Uterus (tissue), 4 donors: ENCODE data around the gene ASF1B. TPM values are rescaled to one million over a fixed set of nuclear protein-coding genes. Genes with fewer than 3 reads are reported as not detected.

Source experiments
- DNase-seq, 2 donors: peaks; one replicate each; pipeline ENCODE4 v3.0.0-alpha.2; 2019 to 2020
- H3K27ac ChIP-seq, 2 donors: fragments of 200-600 bp; sonication (generic); 1 replicate in 1 of 2; 2 replicates in 1 of 2; pipeline ENCODE4 v1.5.1; 2016 to 2018
- H3K27me3 ChIP-seq, 2 donors: fragments of 200-600 bp; sonication (generic); one replicate each; pipeline ENCODE4 v1.5.1; 2018 to 2019; ENCODE audit warnings: control low read depth in 1 of 2
- H3K36me3 ChIP-seq, 2 donors: fragments of 200-600 bp; sonication (generic); one replicate each; pipeline ENCODE4 v1.5.1; 2019; ENCODE audit warnings: control low read depth in 1 of 2
- H3K4me1 ChIP-seq, 2 donors: fragments of 200-600 bp; sonication (generic); one replicate each; pipeline ENCODE4 v1.5.1; 2018 to 2019; ENCODE audit warnings: control low read depth in 1 of 2
- H3K4me3 ChIP-seq, 2 donors: fragments of 200-600 bp; sonication (generic); 1 replicate in 1 of 2; 2 replicates in 1 of 2; pipeline ENCODE4 v1.5.1; 2018 to 2019; ENCODE audit warnings: mild to moderate bottlenecking in 1 of 2
- H3K9me3 ChIP-seq, 2 donors: fragments of 200-600 bp; sonication (generic); one replicate each; pipeline ENCODE4 v1.5.1; 2019; ENCODE audit warnings: control low read depth in 1 of 2
- CTCF ChIP-seq, 4 experiments: fragments of 200-600 bp in 2 of 4; fragments of 450-650 bp in 2 of 4; sonication (generic) in 2 of 4; IDR thresholded peaks; one replicate each; pipeline ENCODE4 v1.5.1; 2016 to 2019; ENCODE audit warnings: antibody characterized with exemption in 4 of 4, mild to moderate bottlenecking in 2 of 4, moderate library complexity in 1 of 4
- POLR2A ChIP-seq, 2 donors: fragments of 450-650 bp; IDR thresholded peaks; one replicate each; pipeline ENCODE4 v1.6.1; 2016; ENCODE audit warnings: antibody characterized with exemption in 2 of 2, mild to moderate bottlenecking in 1 of 2, moderate library complexity in 1 of 2
- intact Hi-C: fragments of 100-400 bp; cut with DNase I; formaldehyde crosslinking; loops from one replicate; pipeline ENCODE4 v1.15.1; 2023; ENCODE audit warnings: low total_unique reads
- total RNA-seq, 4 donors: library from RNA; depleted of rRNA in 3 of 4; stranded (reverse); fragments of >200 nt in 3 of 4; gene quantifications; one replicate each; pipeline versions ENCODE4 v1.1.0 to v1.2.4, GENCODE V29; 2014 to 2023
- donor health status: DM: yes; HTN: yes; CAD: no.

Gene ASF1B
- total RNA-seq, 4 donors from 2014 or later: 16.7 TPM; not detected in 3

GRCh38 chr19:14114439-14114838 lies 21.9 kb downstream of the ASF1B start:
- Histone ChIP-seq H3K27me3 (no peaks in the 10 kb centered on the region), H3K4me3 (no peak overlapping the region), H3K9me3 (no peaks in the 10 kb centered on the region), H3K4me1 (peaks cover 11 to 37% of the 10 kb centered on the region in 2 donors), H3K27ac (peak overlapping the region; percentile 81 to 90), H3K36me3 (no peaks in the 10 kb centered on the region)
- no peak for DNase-seq
- intact Hi-C loops: no loop called here
- no peak for TF ChIP-seq CTCF (IDR thresholded peaks at IDR 0.05)
- no peak for TF ChIP-seq POLR2A (IDR thresholded peaks at IDR 0.05)

- no peaks in the 10 kb centered on the region for H3K36me3 ChIP-seq
- H3K4me3 ChIP-seq: no peak overlapping the region
- DNase-seq: no peak
- H3K27me3 ChIP-seq: no peaks in the 10 kb centered on the region
- intact Hi-C loops: no loop called here
- no peaks in the 10 kb centered on the region for H3K9me3 ChIP-seq
- H3K27ac ChIP-seq: peak overlapping the region; percentile 81 to 90
- H3K4me1 ChIP-seq: peaks cover 6 to 31% of the 10 kb centered on the region in 2 donors
- TF ChIP-seq POLR2A (IDR thresholded peaks at IDR 0.05): no peak
- no peak for TF ChIP-seq CTCF (IDR thresholded peaks at IDR 0.05)
Measured at GRCh38 chr19:14113762-14114414, 22.5 kb downstream of the ASF1B start.

GRCh38 chr19:14112809-14113385 lies 23.5 kb downstream of the ASF1B start:
- intact Hi-C loops: no loop called here
- H3K4me1 ChIP-seq: peaks cover 5 to 29% of the 10 kb centered on the region in 2 donors
- H3K4me3 ChIP-seq: peak overlapping the region in 1 of 2 donors; percentile 29
- no peaks in the 10 kb centered on the region for H3K36me3 ChIP-seq
- H3K27me3 ChIP-seq: no peaks in the 10 kb centered on the region
- TF ChIP-seq POLR2A (IDR thresholded peaks at IDR 0.05) (no peak), CTCF (IDR thresholded peaks at IDR 0.05) (no peak)
- H3K9me3 ChIP-seq: no peaks in the 10 kb centered on the region
- peak overlapping the region; percentile 81 to 90 for H3K27ac ChIP-seq
- peak in 1 of 2 donors; percentile 63 for DNase-seq

GRCh38 chr19:14112051-14112808 lies 24.2 kb downstream of the ASF1B start:
- no peaks in the 10 kb centered on the region for H3K27me3 ChIP-seq
- H3K4me1 ChIP-seq: peaks cover 5 to 29% of the 10 kb centered on the region in 2 donors
- H3K36me3 ChIP-seq: no peaks in the 10 kb centered on the region
- TF ChIP-seq POLR2A (IDR thresholded peaks at IDR 0.05): no peak
- peak overlapping the region; percentile 81 to 90 for H3K27ac ChIP-seq
- no peak for DNase-seq
- intact Hi-C loops: no loop called here
- H3K9me3 ChIP-seq: no peaks in the 10 kb centered on the region
- H3K4me3 ChIP-seq: peak overlapping the region in 1 of 2 donors; percentile 29

- peak overlapping the region; percentile 81 to 90 for H3K27ac ChIP-seq
- peak overlapping the region in 1 of 2 donors; percentile 29 for H3K4me3 ChIP-seq
- H3K36me3 ChIP-seq: no peaks in the 10 kb centered on the region
- no peaks in the 10 kb centered on the region for H3K9me3 ChIP-seq
- TF ChIP-seq POLR2A (IDR thresholded peaks at IDR 0.05) (no peak), CTCF (IDR thresholded peaks at IDR 0.05) (no peak)
- intact Hi-C loops: no loop called here
- H3K4me1 ChIP-seq: peaks cover 5 to 29% of the 10 kb centered on the region in 2 donors
- DNase-seq: no peak
- H3K27me3 ChIP-seq: no peaks in the 10 kb centered on the region
Measured at GRCh38 chr19:14111486-14111885, 24.9 kb downstream of the ASF1B start.
